Measurements from ENCODE around the gene RFPL2.

- TF ChIP-seq REST (IDR thresholded peaks at IDR 0.05; ENCODE audit: low read depth) = no peak
- TF ChIP-seq ZBTB7A (IDR thresholded peaks at IDR 0.05; ENCODE audit: low read depth) = no peak
- no peak for TF ChIP-seq EP300 (IDR thresholded peaks at IDR 0.05; ENCODE audit: borderline replicate concordance)
- TF ChIP-seq NFIC (IDR thresholded peaks at IDR 0.05) = no peak
Measured at GRCh38 chr22:32216911-32217310, 12.0 kb upstream of the RFPL2 start.
